A673 (cell line): ENCODE results near the gene CD8B2.
"Not testable (repeated sequence)": the region's sequence is repeated elsewhere in the genome, so short reads cannot be mapped to it uniquely, and the experiment has no call there.

Source experiments
- CTCF ChIP-seq: fragments of 300-800, 200-600 bp; sonication (generic); conservative IDR thresholded peaks from 2 replicates; pipeline ENCODE4 v1.5.1; 2017; ENCODE audit warnings: low read depth, mild to moderate bottlenecking, antibody characterized with exemption, low read length, moderate library complexity, mixed read lengths
- EZH2 ChIP-seq: fragments of 200-600 bp; sonication (generic); IDR thresholded peaks from 2 replicates; pipeline ENCODE4 v1.6.1; 2017; ENCODE audit warnings: borderline replicate concordance, low read depth, mild to moderate bottlenecking, mixed read lengths, antibody characterized with exemption, low read length; ENCODE audit not compliant: poor library complexity, severe bottlenecking

GRCh38 chr2:106498549-106498948 lies 11.4 kb downstream of the CD8B2 start:
- not testable (repeated sequence) for TF ChIP-seq CTCF, EZH2
